GM23338 (cell line): ENCODE results near the gene MATN3. TPM values are rescaled to one million over a fixed set of nuclear protein-coding genes. Genes with fewer than 3 reads are reported as not detected.

Source experiments
- ATAC-seq: fragments of 200-7000 bp; cut with Tn5 transposase; 3 replicates; pipeline ENCODE4 v1.9.1; 2020
- DNase-seq: peaks from one replicate; pipeline ENCODE4 v3.0.0-alpha.2; 2015; ENCODE audit warnings: low spot score
- H2AFZ ChIP-seq: fragments of 200-600 bp; sonication (generic); 2 replicates; pipeline ENCODE4 v1.8.0; 2016; ENCODE audit warnings: antibody characterized with exemption, mild to moderate bottlenecking, moderate library complexity
- H3F3A ChIP-seq: fragments of 200-600 bp; sonication (generic); replicated peaks from 2 replicates; pipeline ENCODE4 v1.8.0; 2017; ENCODE audit warnings: antibody characterized with exemption, mixed run types, low read depth
- H3K27ac ChIP-seq: fragments of 200-600 bp; sonication (generic); 2 replicates; pipeline ENCODE4 v1.6.1; 2016; ENCODE audit warnings: low read depth
- H3K27me3 ChIP-seq: fragments of 200-600 bp; sonication (generic); 2 replicates; pipeline ENCODE4 v1.8.0; 2016; ENCODE audit warnings: mild to moderate bottlenecking, mixed run types, moderate library complexity; ENCODE audit not compliant: insufficient read depth
- H3K36me3 ChIP-seq: fragments of 200-600 bp; sonication (generic); 2 replicates; pipeline ENCODE4 v1.8.0; 2016; ENCODE audit warnings: mild to moderate bottlenecking; ENCODE audit not compliant: insufficient read depth
- H3K4me1 ChIP-seq: fragments of 200-600 bp; sonication (generic); 2 replicates; pipeline ENCODE4 v1.8.0; 2016; ENCODE audit warnings: mild to moderate bottlenecking, moderate library complexity; ENCODE audit not compliant: insufficient read depth
- H3K4me2 ChIP-seq: fragments of 200-600 bp; sonication (generic); 2 replicates; pipeline ENCODE4 v1.7.1; 2017; ENCODE audit warnings: mixed run types
- H3K4me3 ChIP-seq: fragments of 200-600 bp; sonication (generic); 2 replicates; pipeline ENCODE4 v1.6.1; 2016; ENCODE audit warnings: mixed run types
- H3K79me2 ChIP-seq: fragments of 200-600 bp; sonication (generic); replicated peaks from 2 replicates; pipeline ENCODE4 v1.8.0; 2017; ENCODE audit warnings: mild to moderate bottlenecking; ENCODE audit not compliant: insufficient read depth
- H3K9me2 ChIP-seq: fragments of 200-600 bp; sonication (generic); 2 replicates; pipeline ENCODE4 v1.8.0; 2017; ENCODE audit not compliant: insufficient read depth
- H4K20me1 ChIP-seq: fragments of 200-600 bp; sonication (generic); replicated peaks from 2 replicates; pipeline ENCODE4 v1.8.0; 2017; ENCODE audit warnings: mild to moderate bottlenecking; ENCODE audit not compliant: insufficient read depth
- H3K27ac Mint-ChIP-seq: 2 replicates; pipeline ENCODE4 v1.8.0; 2020; ENCODE audit warnings: inconsistent platforms, mild to moderate bottlenecking, moderate library complexity, mixed read lengths
- H3K27me3 Mint-ChIP-seq: 3 replicates; pipeline ENCODE4 v1.8.0; 2022; ENCODE audit warnings: low read depth, mild to moderate bottlenecking, moderate library complexity, mixed read lengths, inconsistent platforms; ENCODE audit not compliant: insufficient read depth, poor library complexity
- H3K36me3 Mint-ChIP-seq: 3 replicates; pipeline ENCODE4 v1.8.0; 2021; ENCODE audit warnings: low read depth, mild to moderate bottlenecking, inconsistent platforms, moderate library complexity, mixed read lengths
- H3K4me1 Mint-ChIP-seq: 3 replicates; pipeline ENCODE4 v1.8.0; 2020; ENCODE audit warnings: mild to moderate bottlenecking, inconsistent platforms, mixed read lengths
- H3K4me3 Mint-ChIP-seq: 3 replicates; pipeline ENCODE4 v1.8.0; 2021; ENCODE audit warnings: moderate library complexity, mild to moderate bottlenecking, inconsistent platforms, mixed read lengths
- H3K9me3 Mint-ChIP-seq: 3 replicates; pipeline ENCODE4 v1.8.0; 2020; ENCODE audit warnings: moderate library complexity, mild to moderate bottlenecking, inconsistent platforms, mixed read lengths
- CREB1 ChIP-seq: fragments of 250-450 bp; sonication (Bioruptor Pico); IDR thresholded peaks from 2 replicates; pipeline ENCODE4 v1.5.0; 2020; ENCODE audit warnings: low read depth, mild to moderate bottlenecking, moderate library complexity
- NANOG ChIP-seq: IDR thresholded peaks from 2 replicates; pipeline ENCODE4 v1.6.1; 2016; ENCODE audit warnings: antibody characterized with exemption, borderline replicate concordance
- POLR2AphosphoS5 ChIP-seq: IDR thresholded peaks from 2 replicates; pipeline ENCODE4 v1.6.1; 2016; ENCODE audit warnings: antibody characterized with exemption, low read depth
- STAT1 ChIP-seq: IDR thresholded peaks from one replicate; pipeline ENCODE4 v1.6.1; 2016; ENCODE audit warnings: antibody characterized with exemption; ENCODE audit not compliant: unreplicated experiment
- long read RNA-seq: library from polyadenylated mRNA; unstranded; transcript quantifications from one replicate; pipeline ENCODE4 v2.0.0, GENCODE V29; 2020; ENCODE audit not compliant: unreplicated experiment
- polyA plus RNA-seq: library from polyadenylated mRNA; unstranded; fragments of >200 nt; fragmentation: Nextera tagmentation; extraction: Ambion mirVana; gene quantifications from 2 replicates; pipeline ENCODE4 v1.2.1, GENCODE V29; 2016
- total RNA-seq: library from RNA; depleted of rRNA; stranded (reverse); fragments of >200 nt; shearing (Covaris generic); gene quantifications from 2 replicates; pipeline ENCODE4 v1.2.3, GENCODE V29; 2014; rRNA removed
- TF ChIP-seq, protein P1 (sequence below): IDR thresholded peaks from one replicate; pipeline ENCODE4 v1.6.1; 2018; ENCODE audit warnings: antibody characterized with exemption; ENCODE audit not compliant: unreplicated experiment
- TF ChIP-seq, protein P2 (sequence below): fragments of 250-450 bp; sonication (Bioruptor Pico); IDR thresholded peaks from 2 replicates; pipeline ENCODE4 v1.5.0; 2020; ENCODE audit warnings: mild to moderate bottlenecking, moderate library complexity
- TF ChIP-seq, protein P3 (sequence below): IDR thresholded peaks from 2 replicates; pipeline ENCODE4 v1.6.1; 2016; ENCODE audit warnings: antibody characterized with exemption

Gene MATN3, protein sequence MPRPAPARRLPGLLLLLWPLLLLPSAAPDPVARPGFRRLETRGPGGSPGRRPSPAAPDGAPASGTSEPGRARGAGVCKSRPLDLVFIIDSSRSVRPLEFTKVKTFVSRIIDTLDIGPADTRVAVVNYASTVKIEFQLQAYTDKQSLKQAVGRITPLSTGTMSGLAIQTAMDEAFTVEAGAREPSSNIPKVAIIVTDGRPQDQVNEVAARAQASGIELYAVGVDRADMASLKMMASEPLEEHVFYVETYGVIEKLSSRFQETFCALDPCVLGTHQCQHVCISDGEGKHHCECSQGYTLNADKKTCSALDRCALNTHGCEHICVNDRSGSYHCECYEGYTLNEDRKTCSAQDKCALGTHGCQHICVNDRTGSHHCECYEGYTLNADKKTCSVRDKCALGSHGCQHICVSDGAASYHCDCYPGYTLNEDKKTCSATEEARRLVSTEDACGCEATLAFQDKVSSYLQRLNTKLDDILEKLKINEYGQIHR
- total RNA-seq (6.4 and 7.0 TPM in 2 replicates), polyA plus RNA-seq (4.4 and 4.6 TPM in 2 replicates)
- long read RNA-seq, partial matches to known transcripts: 0 of 5 reads
- long read RNA-seq, other reads (novel, unspliced or antisense): 1 of 5 reads

DNA sequence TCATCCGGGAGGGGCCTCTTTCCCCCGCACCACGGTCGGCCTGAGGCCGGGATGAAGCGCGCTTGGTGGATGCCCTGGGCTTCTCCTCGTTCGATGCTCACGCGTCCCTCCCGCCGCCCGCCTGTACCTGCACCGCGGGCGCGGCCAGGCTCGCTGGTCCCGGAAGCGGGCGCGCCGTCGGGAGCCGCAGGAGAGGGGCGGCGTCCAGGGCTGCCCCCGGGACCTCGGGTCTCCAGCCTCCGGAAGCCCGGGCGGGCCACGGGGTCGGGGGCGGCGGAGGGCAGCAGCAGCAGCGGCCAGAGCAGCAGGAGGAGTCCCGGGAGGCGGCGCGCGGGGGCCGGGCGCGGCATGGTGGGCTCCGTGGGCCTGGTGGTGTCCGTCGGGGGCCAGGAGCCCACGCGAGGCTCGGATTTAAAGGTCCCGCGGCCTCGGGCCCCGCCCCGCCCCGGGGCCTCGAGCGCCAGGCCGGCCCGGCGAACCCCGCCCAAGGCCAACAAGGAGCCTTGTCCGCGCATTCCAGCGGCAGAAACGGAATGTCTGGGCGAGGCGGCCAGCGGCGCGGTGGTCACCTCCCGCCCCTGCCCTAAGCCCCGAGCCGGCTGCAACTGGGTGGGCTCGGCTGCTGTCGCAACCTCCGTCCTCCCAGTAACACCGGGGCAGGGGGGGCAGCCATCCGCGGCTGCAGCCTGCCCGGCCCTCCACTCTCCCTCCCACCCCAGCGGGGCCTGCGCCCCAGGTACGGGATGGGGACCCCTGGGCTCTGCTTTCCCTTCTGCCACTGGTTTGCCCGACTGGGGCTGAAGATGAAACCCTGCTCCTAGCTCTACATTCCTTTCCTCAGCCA lies at the start of gene MATN3:
Gene MATN3, minus strand, starts transcription at position 387 of the 844 bp plus-strand sequence. Its CDS starts 37 bp downstream, at position 350.
- H2AFZ ChIP-seq: peak within 1 kb of the TSS; percentile 98
- Mint-ChIP-seq H3K27me3 (peaks cover 30% of the 10 kb centered on the region), H3K36me3 (0 out of 3 replicates have a peak, but pooled peaks cover 4% of the 10 kb centered on the region), H3K4me1 (peaks cover 15% of the 10 kb centered on the region), H3K4me3 (peak within 1 kb of the TSS; percentile 79), H3K9me3 (peaks cover 9% of the 10 kb centered on the region), H3K27ac (no peak within 1 kb of the TSS)
- ATAC-seq (peak; percentile 83), DNase-seq (peak; percentile 84)
- TF ChIP-seq STAT1: no peak
- peak; percentile 57 for TF ChIP-seq POLR2AphosphoS5
- peak within 1 kb of the TSS; percentile 58 for H3K4me3 ChIP-seq
- no peak within 1 kb of the TSS for H3K27ac ChIP-seq
- peaks cover 19% of the 10 kb centered on the region for H3K4me1 ChIP-seq
- H3K79me2 ChIP-seq: no peaks in the 10 kb centered on the region
- no peaks in the 10 kb centered on the region for H3K9me2 ChIP-seq
- 0 out of 2 replicates have a peak, but pooled peaks cover 3% of the 10 kb centered on the region for H3F3A ChIP-seq
- no peaks in the 10 kb centered on the region for H4K20me1 ChIP-seq
- no peaks in the 10 kb centered on the region for H3K36me3 ChIP-seq
- H3K4me2 ChIP-seq: peak within 1 kb of the TSS; percentile 85
- H3K27me3 ChIP-seq: peaks cover 45% of the 10 kb centered on the region

DNA sequence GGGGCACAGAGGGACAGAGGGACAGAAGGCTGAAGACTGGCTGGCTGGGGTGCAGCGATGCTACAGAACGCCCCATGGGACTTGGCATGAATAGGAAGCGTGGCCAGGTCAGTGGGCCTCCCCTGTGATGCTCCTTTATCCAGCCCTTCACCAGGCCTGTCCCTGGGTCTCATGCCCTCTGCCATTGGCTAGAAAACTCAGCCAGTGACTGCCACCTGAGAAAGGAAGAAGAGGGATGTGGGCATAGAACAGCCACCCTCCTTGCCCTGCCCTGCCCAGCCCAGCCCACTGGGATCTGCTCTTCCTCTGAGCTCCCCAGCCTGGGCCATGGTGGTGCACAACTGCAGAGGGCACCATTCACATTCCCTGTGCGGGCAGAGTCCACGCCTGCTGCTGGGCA lies 49.5 kb upstream of the MATN3 start:
- Histone ChIP-seq H3K36me3 (no peaks in the 10 kb centered on the region), H2AFZ (no peak overlapping the region), H3K9me2 (no peaks in the 10 kb centered on the region), H4K20me1 (no peaks in the 10 kb centered on the region), H3F3A (no peaks in the 10 kb centered on the region), H3K4me3 (no peak overlapping the region), H3K27me3 (no peaks in the 10 kb centered on the region), H3K4me1 (no peaks in the 10 kb centered on the region), H3K79me2 (no peaks in the 10 kb centered on the region), H3K4me2 (no peak overlapping the region), H3K27ac (no peak overlapping the region)
- H3K9me3 Mint-ChIP-seq: no peaks in the 10 kb centered on the region
- DNase-seq (no peak), ATAC-seq (no peak)
- H3K4me3 Mint-ChIP-seq: no peak overlapping the region
- no peaks in the 10 kb centered on the region for H3K27me3 Mint-ChIP-seq
- no peaks in the 10 kb centered on the region for H3K36me3 Mint-ChIP-seq
- no peak overlapping the region for H3K27ac Mint-ChIP-seq
- no peaks in the 10 kb centered on the region for H3K4me1 Mint-ChIP-seq
- TF ChIP-seq, protein P1, sequence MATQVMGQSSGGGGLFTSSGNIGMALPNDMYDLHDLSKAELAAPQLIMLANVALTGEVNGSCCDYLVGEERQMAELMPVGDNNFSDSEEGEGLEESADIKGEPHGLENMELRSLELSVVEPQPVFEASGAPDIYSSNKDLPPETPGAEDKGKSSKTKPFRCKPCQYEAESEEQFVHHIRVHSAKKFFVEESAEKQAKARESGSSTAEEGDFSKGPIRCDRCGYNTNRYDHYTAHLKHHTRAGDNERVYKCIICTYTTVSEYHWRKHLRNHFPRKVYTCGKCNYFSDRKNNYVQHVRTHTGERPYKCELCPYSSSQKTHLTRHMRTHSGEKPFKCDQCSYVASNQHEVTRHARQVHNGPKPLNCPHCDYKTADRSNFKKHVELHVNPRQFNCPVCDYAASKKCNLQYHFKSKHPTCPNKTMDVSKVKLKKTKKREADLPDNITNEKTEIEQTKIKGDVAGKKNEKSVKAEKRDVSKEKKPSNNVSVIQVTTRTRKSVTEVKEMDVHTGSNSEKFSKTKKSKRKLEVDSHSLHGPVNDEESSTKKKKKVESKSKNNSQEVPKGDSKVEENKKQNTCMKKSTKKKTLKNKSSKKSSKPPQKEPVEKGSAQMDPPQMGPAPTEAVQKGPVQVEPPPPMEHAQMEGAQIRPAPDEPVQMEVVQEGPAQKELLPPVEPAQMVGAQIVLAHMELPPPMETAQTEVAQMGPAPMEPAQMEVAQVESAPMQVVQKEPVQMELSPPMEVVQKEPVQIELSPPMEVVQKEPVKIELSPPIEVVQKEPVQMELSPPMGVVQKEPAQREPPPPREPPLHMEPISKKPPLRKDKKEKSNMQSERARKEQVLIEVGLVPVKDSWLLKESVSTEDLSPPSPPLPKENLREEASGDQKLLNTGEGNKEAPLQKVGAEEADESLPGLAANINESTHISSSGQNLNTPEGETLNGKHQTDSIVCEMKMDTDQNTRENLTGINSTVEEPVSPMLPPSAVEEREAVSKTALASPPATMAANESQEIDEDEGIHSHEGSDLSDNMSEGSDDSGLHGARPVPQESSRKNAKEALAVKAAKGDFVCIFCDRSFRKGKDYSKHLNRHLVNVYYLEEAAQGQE: no peak
- TF ChIP-seq, protein P2, sequence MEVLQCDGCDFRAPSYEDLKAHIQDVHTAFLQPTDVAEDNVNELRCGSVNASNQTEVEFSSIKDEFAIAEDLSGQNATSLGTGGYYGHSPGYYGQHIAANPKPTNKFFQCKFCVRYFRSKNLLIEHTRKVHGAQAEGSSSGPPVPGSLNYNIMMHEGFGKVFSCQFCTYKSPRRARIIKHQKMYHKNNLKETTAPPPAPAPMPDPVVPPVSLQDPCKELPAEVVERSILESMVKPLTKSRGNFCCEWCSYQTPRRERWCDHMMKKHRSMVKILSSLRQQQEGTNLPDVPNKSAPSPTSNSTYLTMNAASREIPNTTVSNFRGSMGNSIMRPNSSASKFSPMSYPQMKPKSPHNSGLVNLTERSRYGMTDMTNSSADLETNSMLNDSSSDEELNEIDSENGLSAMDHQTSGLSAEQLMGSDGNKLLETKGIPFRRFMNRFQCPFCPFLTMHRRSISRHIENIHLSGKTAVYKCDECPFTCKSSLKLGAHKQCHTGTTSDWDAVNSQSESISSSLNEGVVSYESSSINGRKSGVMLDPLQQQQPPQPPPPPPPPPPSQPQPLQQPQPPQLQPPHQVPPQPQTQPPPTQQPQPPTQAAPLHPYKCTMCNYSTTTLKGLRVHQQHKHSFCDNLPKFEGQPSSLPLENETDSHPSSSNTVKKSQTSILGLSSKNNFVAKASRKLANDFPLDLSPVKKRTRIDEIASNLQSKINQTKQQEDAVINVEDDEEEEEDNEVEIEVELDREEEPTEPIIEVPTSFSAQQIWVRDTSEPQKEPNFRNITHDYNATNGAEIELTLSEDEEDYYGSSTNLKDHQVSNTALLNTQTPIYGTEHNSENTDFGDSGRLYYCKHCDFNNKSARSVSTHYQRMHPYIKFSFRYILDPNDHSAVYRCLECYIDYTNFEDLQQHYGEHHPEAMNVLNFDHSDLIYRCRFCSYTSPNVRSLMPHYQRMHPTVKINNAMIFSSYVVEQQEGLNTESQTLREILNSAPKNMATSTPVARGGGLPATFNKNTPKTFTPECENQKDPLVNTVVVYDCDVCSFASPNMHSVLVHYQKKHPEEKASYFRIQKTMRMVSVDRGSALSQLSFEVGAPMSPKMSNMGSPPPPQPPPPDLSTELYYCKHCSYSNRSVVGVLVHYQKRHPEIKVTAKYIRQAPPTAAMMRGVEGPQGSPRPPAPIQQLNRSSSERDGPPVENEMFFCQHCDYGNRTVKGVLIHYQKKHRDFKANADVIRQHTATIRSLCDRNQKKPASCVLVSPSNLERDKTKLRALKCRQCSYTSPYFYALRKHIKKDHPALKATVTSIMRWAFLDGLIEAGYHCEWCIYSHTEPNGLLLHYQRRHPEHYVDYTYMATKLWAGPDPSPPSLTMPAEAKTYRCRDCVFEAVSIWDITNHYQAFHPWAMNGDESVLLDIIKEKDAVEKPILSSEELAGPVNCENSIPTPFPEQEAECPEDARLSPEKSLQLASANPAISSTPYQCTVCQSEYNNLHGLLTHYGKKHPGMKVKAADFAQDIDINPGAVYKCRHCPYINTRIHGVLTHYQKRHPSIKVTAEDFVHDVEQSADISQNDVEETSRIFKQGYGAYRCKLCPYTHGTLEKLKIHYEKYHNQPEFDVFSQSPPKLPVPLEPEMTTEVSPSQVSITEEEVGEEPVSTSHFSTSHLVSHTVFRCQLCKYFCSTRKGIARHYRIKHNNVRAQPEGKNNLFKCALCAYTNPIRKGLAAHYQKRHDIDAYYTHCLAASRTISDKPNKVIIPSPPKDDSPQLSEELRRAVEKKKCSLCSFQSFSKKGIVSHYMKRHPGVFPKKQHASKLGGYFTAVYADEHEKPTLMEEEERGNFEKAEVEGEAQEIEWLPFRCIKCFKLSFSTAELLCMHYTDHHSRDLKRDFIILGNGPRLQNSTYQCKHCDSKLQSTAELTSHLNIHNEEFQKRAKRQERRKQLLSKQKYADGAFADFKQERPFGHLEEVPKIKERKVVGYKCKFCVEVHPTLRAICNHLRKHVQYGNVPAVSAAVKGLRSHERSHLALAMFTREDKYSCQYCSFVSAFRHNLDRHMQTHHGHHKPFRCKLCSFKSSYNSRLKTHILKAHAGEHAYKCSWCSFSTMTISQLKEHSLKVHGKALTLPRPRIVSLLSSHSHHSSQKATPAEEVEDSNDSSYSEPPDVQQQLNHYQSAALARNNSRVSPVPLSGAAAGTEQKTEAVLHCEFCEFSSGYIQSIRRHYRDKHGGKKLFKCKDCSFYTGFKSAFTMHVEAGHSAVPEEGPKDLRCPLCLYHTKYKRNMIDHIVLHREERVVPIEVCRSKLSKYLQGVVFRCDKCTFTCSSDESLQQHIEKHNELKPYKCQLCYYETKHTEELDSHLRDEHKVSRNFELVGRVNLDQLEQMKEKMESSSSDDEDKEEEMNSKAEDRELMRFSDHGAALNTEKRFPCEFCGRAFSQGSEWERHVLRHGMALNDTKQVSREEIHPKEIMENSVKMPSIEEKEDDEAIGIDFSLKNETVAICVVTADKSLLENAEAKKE (CRISPR knock-in tag): no peak
- TF ChIP-seq CREB1 (no peak), STAT1 (no peak), NANOG (no peak)
- TF ChIP-seq, protein P3, sequence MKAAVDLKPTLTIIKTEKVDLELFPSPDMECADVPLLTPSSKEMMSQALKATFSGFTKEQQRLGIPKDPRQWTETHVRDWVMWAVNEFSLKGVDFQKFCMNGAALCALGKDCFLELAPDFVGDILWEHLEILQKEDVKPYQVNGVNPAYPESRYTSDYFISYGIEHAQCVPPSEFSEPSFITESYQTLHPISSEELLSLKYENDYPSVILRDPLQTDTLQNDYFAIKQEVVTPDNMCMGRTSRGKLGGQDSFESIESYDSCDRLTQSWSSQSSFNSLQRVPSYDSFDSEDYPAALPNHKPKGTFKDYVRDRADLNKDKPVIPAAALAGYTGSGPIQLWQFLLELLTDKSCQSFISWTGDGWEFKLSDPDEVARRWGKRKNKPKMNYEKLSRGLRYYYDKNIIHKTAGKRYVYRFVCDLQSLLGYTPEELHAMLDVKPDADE: no peak
